Stimulated activated CD4-positive, alpha-beta T cell treated with anti-CD3 and anti-CD28 coated beads, Interleukin-1b, Interleukin-23, amount 100 ng/mL, for 1 hour (primary cell): ENCODE data around the gene NR6A1.

Experiments
- DNase-seq, 2 donors: peaks; one replicate each; pipeline ENCODE4 v3.0.0-alpha.2; 2020; ENCODE audit warnings: low read depth in 2 of 2

The NR6A1 gene

DNA sequence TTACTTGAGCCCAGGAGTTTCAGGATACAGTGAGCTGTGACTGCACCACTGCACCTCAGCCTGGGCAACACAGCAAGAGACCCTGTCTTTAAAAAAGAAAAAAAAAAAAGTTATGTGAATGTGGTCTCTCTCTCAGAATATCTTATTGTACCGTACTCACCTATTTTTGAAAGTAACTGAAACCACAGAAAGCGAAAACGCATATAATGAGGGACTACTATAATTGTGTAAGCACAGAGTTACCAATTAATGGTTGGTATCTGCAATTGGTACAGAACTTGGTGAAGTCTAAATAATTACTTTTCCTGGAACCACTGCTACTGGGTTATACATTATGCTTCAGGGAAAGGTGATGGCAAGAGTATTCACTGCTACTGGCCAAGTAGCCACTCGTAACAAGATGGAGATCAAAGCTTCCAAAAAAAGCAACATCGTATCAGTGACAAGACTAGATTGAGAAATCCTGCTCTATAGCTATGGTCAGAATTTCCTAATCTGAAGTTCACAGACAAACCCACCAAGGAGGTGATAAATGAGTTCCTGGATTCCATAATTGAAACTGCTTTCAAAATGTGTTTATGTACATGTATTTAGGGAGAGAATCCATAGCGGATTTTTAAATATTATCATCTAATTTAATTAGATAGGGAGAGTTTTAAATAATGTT, 82.7 kb downstream of the NR6A1 start:
- DNase-seq, result no peak

DNA sequence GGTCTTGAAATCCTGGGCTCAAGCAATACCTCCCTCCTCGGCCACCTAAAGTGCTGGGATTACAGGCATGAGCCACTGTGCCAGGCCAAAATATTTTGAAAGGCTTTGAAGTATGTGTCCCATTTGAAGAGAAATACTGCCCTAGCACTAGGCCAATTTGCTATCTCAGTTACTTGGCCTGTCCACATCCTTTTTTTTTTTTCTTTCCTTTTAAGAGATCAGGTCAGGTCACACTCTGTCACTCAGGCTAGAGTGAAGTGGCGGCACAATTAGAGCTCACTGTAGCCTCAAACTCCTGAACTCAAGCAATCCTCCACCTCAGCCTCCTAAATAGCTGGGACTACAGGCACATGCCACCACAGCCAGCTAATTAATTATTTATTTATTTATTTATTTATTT, 84.2 kb downstream of the NR6A1 start:
- no peak for DNase-seq

DNA sequence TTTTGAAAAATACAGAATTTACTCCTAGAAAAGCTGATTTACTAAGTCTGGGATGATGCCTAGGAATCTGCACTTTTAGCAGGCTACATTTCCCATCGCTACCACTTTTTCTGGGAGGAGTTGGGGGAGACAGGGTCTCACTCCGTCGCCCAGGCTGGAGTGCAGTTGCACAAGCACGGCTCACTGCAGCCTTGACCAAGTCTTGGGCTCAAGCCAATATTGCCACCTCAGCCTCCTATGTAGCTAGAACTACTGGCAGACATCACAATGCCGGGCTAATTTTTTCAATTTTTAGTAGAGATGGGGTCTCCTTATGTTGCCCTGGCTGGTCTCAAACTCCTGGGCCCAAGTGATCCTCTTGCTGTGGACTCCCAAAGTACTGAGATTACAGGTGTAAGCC, 85.9 kb downstream of the NR6A1 start:
- DNase-seq, result no peak

DNA sequence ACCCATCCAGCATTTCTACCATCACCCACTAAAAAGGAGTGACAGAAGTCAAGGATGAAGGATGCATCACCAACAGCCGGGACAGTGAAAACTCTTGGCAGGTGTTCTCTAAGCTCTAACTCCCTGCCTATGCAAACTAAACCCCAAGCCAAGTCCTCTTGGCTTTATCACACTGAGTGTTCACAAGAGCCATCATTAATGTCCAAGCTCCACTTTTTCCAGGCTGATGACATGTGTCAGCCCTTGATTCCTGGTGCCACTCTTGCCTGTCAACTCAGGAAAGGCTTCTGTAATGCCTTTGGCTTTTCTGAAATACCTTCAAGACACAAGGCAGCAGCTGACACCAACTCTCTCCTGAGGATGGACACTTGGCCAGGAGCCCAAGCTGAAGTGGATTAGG, 86.9 kb downstream of the NR6A1 start:
- no peak for DNase-seq

DNA sequence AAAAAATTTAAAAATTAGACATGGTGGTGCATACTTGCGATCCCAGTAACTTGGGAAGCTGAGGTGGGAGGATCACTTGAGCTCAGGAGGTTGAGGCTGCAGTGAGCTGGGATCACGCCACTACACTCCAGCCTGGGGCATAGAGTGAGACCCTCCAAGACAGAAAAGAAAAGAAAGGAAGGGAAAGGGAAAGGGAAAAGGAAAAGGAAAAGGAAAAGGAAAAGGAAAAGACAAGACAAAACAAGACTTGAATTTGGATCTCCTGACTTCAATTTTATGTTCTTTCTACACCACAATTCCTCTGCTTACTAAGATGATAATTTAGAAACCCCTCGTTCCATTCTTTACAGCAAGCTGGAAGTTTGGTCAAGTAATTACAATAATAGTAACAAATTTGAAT, 88.1 kb downstream of the NR6A1 start:
- DNase-seq, result no peak

DNA sequence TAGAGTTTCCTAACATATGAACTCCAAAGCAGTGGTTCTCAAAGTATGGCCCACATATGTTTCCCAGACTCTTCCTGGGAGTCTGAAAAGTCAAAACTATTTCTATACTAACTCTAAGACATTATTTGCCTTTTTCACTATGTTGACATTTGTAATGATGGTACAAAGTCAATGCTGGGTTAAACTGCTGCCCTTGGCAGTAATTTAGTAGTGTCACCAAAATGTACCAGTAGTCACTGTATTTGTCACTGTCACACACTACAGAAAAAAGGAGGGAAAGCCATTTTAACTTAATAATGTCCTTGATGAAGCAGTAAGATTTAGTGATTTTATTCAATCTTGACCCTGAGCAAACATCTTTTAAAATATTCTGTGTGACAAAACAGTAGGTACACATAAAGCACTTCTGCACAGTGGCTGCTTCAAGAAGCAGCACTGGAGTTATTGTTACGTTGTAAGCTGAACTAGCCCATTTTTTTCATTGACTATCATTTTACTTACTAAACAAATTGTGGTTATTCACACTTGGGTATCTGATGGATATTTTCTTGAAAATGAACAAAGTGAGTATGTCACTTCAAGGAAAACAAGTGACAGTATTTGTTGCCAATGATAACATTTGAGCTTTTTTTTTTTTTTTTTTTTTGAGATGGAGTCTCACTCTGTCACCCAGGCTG, 90.3 kb downstream of the NR6A1 start:
- no peak for DNase-seq

DNA sequence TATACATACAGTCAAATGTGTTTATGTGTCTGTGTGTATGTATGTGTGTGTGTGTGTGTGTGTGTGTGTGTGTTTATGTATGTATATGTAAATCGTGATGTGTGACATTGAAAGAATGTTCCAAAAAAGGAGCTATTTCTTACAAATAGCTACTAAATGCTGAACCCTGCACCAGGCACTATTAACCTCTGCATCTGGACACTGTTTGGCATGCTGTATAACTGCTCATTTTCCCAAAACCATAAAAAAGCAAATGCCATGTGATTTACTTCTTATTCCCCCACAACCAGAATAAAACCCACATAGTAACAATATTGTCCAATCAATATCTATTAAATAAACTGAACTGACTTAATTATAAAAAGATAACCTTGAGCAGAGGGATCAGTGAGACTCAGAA, 91.1 kb downstream of the NR6A1 start:
- no peak for DNase-seq

DNA sequence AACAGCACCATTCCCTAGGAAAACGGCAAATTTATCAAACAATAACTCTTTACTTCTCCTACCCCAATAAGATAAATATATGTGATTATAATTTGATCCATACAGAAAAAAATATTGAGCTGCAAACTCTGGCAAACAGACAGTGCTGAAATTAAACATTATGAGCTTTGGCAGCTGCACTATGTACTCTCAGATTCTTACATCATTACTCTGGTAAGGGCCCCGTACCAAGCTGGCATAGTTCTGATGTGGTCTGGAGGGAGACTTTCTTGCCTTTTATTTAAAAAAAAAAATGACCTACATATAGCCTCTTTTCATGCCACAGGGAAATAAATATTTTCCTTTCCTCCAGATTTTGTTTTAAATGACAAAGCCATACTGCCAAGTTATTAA, 95.0 kb downstream of the NR6A1 start:
- no peak for DNase-seq

DNA sequence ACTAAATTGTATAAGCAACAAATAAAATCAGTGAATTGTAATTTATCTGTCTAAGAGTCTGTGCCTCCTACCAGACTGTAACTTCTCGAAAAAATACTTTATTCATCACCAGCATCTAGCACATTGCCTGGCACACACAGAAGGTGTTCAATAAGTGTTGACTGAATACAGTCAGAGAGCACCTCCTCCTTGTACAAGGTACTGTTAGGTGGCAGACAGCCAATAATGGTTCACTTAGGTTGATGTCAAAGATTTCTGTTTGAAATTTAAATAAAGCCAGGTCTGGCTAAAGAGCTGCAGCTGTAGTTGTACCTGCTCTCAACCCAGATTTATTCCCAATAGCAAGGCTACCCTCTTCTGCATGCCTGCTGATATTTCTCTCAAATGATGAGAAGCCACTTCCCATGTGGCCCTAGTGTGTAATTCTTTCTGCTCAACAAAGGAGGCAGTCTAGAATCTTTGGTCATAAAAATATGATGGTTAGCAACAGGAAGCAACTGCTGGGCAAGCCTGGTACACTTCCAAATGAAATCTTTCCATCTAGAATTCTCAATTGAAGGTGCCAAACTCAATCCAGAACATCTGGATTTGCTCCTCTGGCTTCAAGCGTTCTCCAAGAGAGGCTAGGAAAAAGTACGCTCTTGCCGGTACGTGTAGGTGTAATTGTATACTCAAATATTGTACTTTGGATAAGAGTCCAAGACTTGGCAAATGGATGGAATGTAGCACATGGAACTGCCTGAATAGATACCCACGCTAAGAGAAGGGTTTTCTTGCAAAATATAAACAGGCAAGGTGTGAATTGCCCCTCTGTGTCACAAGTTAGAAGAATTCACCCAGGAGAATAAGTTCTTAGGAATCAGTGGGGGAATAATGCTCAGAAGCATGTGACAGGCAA, 95.6 kb downstream of the NR6A1 start:
- DNase-seq, result no peak

DNA sequence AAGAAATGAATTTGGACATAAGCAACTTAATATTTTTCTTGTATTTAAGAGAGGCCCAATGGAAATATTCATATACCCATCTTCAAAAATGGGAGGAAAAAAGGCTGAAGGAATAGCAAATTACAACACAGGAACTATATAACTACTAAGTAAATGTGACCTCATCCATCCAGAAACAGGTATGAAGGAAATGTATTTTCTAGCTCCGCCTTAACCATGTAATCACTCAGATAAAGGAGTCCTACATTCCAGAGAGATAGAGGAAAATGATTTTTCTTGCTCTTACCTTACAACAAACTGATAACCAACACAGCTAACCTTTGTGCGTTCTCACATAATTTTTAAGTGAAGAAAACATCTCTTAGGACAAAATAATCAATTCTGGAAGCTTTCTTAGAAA, 96.5 kb downstream of the NR6A1 start:
- no peak for DNase-seq

DNA sequence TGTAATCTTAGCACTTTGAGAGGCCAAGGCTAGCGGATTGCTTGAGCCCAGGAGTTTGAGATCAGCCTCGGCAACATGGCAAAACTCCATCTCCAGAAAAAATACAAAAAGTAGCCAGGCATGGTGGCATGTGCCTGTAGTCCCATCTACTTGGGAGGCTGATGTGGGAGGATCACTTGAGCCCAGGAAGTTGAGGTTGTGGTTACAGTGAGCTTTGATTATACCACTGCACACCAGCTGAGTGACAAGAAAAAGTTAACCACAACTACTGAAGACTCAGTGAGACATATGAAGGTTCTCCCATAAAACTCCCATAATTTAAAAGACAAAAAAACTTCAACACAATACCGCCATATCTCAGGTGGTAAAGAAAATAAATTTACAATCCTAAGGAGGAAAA, 98.0 kb downstream of the NR6A1 start:
- DNase-seq, result no peak

DNA sequence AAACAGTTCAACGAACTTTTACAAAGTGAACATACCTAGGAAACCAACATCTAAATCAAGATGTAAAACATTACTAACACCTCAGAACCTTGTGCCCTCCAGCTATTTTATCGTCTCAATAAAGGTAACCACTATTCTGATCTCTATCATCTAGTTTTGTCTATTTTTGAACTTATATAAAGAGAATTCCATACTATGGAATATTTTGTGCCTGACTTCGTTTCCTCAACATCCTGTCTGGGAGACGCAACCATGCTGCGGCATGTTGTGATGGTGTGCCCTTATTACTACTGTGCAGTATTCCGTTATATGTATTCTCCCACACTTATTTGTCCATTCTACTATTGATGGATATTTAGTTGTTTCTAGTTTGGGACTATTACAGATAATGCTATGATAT, 99.2 kb downstream of the NR6A1 start:
- no peak for DNase-seq

DNA sequence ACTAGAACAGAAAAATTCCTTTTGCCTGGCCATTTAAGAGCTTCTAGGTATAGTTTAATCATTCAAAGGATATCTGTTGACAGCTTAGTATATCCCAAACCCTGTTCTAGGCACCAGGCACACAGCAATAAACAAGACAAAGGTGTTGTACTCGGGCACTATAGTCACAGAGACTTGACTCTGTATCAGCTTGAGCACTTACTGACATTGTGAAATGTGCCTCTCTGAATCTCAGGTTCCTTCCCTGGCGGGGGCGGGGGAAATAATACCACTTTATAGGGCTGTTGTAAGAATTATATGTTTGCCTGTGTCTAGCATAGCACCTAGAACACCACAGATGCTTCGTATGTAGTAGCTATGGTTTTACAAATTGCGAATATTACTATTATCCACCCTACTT, 104.5 kb downstream of the NR6A1 start:
- DNase-seq, result no peak

DNA sequence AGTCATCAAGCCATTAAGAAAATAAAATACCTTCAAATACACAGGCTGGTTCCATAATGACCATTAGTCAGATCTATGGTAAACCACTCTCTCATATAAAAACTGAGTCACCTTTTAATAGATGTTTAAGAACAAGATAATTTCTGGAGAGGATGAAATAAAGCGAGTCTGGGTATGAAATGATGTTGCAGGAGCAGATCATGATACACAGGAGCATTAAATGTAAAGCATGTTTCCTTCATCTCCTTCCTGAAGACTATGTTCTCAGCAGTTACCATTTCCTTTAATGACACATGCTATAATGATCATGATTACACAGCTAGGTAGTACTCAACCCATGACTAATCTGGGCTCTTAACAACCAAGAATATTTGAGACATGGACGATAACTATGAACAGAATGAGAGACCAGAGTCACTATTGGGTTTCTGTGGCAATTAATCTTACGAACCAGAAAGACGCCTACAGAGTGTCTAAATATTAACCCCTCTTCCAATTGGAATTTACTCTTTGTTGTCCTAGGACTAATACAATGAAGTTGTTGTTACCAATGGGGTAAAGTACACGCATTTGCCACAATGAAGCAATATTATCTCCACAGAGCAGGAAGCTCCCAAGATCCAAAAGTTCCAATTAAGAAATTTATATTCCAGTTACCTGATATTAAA, 105.6 kb downstream of the NR6A1 start:
- DNase-seq, result no peak

DNA sequence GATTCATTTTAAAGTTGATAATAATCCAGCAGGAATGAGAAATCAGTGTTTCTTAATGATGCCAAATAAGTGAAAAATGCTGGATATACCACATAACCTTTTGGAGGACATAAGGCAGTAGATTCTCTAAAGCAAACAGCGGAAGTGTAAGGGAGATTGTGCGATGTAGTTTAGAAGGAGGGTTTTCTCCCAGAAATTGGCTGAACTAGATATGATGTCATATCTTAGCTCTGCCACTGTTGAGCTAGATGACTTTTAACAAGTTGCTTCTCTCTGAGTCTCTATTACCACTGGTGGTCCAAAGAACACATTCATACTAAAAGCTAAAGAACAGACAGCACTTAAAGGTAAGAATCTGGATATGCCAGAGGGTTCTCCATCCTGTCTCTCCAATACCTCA, 107.0 kb downstream of the NR6A1 start:
- DNase-seq, result no peak

DNA sequence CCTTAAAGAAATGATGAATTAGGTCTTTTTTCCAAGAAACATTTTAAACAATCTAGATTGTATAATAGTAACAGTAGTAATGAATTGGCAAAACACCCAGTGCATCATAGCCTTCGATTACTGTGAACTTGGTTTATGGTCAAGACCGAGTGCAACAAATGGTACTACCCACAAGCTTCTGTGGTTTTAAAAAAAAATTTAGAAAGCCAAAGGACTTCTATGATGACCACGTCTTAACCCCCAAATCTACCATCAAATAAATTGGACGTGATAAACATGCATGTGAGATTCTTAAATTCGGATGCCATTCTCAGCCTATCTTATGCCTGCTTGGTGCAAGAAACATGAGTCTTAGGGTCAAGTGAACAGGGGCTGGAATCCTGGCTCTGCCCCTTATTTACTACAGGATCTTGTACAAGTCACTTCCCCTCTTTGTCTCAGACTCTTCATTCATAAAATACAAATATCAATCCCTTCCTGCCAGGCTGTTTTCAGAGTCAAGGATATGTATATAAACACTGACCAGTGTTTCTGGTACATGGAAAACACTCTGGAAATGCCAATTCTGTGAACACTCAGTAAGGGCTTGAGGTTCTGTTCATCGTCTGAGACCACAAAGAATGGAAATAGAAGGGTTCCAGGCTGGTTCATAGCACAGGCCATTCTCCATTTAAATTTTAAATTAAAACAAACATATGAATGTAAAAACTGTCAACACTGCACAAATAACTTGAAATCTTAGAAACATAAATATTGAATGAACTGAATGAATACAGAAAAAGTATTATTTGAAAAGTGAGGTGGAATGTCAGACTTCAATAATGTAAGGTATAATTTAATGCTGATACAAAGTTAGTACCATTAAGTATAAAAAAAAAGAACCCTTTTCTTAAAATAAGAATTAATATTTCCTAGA, 107.8 kb downstream of the NR6A1 start:
- DNase-seq, result no peak

DNA sequence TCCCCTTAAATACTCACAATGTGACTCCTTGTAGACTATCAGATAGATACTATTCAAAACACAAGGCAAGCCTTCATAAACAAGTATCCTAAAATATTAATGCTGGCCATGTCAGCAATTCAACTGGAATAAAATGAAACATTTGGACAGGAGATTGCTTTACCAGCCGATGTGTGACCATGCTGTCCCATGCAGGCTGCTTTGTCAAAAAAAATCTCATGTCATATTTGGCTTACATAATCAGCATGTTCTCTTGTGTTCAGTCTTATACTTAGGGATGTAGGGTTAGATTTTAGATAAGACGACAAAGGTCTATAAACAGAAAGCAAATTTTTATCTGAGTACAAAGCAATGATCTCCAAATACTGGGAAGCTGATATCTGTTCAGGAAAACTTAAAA, 108.5 kb downstream of the NR6A1 start:
- DNase-seq, result no peak

DNA sequence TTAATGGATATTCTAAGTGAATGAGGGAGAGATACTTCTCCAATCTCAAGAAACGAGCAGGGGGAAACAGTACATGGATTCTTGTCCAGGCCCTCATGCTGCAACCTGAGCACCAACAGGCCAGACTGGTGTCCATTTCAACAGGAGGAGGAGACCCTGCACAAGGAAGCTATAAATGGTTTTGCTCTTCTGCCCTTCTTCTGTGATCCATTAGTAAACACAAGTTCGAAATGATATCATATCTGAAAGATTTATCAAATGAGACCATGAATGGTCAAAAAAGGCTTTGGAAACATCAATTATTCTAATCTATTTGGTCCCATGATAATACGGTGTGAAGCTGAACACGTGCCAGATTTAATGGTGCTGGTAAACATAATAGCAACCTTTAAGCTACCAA, 109.8 kb downstream of the NR6A1 start:
- no peak for DNase-seq

DNA sequence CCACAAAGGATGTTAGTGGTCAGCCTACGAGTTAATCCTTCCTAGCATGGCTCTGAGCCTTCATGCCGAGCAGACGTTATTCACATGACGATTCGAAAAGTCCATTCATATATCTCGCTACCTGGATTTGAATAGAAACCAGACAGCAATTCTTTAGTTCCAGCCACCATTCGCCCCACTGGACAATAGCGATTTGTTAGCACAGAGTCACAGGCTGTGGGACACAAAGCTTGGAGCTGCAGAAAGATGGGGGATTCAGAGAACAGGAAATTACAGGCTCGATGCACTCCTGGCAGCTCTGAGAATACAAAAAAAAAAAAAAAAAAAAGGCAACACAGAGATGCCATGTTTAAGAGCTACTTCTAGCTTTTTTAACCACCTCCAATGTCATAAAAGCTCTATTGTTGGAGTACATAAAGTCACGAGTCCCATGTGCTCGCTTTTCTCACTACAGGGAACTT, 110.7 kb downstream of the NR6A1 start:
- no peak for DNase-seq

DNA sequence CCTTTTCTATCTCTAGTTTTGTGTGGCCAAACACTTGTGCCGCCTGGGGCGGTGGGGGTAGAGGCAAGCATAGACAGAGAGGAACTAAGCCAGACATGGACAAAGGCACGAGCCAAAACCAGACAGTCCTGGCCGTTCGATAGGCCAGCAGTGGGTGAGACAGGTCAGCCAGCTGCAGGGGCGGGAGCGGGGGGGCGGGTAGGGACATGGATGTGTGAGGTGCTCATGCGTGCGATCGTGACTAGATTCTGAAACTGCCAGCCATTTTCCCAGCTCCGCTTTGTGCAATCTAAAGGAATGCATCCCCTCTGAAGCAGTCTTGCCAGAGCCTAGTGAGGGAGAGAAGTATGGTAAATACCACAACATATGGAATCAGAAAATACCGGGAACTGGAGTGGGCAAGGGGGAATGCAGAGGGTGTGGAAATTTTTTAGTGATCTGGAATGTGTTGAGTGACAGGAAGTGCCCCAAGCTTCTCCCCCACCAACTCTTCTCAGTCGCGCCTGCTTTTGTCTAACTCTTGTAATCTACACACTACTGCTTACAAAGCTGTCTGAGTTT, 111.9 kb downstream of the NR6A1 start:
- DNase-seq, result peak in 1 of 2 donors; percentile 9
